Breast epithelium (tissue), 3 donors: ENCODE data around the gene RHOH.

Source experiments
- CTCF ChIP-seq, 3 donors: fragments of 450-650 bp; IDR thresholded peaks; one replicate each; pipeline ENCODE4 v1.5.1; 2016 to 2017; ENCODE audit warnings: antibody characterized with exemption in 3 of 3, mild to moderate bottlenecking in 3 of 3, moderate library complexity in 3 of 3
- POLR2A ChIP-seq: fragments of 450-650 bp; IDR thresholded peaks from one replicate; pipeline ENCODE4 v1.6.1; 2016; ENCODE audit warnings: antibody characterized with exemption, mild to moderate bottlenecking, moderate library complexity
- POLR2AphosphoS5 ChIP-seq, 3 donors: sonication (generic); formaldehyde crosslinking; IDR thresholded peaks; one replicate each; pipeline ENCODE4 v1.6.1; 2017; ENCODE audit warnings: antibody characterized with exemption in 3 of 3

GRCh38 chr4:40190019-40190418 lies 6.8 kb upstream of the RHOH start:
- no peak for TF ChIP-seq POLR2AphosphoS5 (IDR thresholded peaks at IDR 0.05)
- no peak for TF ChIP-seq CTCF (IDR thresholded peaks at IDR 0.05)
- TF ChIP-seq POLR2A, result no peak
